Retinal pigment epithelial cell (primary cell): ENCODE data around the gene KCNQ1.

Source experiments
- DNase-seq: peaks from one replicate; pipeline ENCODE4 v3.0.0-alpha.2; 2010; ENCODE audit warnings: low read depth
- H3K4me3 ChIP-seq: 2 replicates; pipeline ENCODE4 v1.5.1; 2011; ENCODE audit warnings: mild to moderate bottlenecking, low read length, control low read depth, moderate library complexity
- CTCF ChIP-seq: conservative IDR thresholded peaks from 2 replicates; pipeline ENCODE4 v1.5.1; 2011; ENCODE audit warnings: low read depth, low read length, control low read depth, inconsistent platforms

Gene KCNQ1

GRCh38 chr11:2772544-2773031 lies 327.8 kb downstream of the KCNQ1 start:
- DNase-seq = no peak
- no peak overlapping the region for H3K4me3 ChIP-seq
- no peak for TF ChIP-seq CTCF

GRCh38 chr11:2774173-2775082 lies 329.6 kb downstream of the KCNQ1 start:
- DNase-seq = no peak
- TF ChIP-seq CTCF = no peak
- H3K4me3 ChIP-seq = no peak overlapping the region

GRCh38 chr11:2775083-2775625 lies 330.3 kb downstream of the KCNQ1 start:
- H3K4me3 ChIP-seq = no peak overlapping the region
- no peak for TF ChIP-seq CTCF
- DNase-seq = no peak

DNA sequence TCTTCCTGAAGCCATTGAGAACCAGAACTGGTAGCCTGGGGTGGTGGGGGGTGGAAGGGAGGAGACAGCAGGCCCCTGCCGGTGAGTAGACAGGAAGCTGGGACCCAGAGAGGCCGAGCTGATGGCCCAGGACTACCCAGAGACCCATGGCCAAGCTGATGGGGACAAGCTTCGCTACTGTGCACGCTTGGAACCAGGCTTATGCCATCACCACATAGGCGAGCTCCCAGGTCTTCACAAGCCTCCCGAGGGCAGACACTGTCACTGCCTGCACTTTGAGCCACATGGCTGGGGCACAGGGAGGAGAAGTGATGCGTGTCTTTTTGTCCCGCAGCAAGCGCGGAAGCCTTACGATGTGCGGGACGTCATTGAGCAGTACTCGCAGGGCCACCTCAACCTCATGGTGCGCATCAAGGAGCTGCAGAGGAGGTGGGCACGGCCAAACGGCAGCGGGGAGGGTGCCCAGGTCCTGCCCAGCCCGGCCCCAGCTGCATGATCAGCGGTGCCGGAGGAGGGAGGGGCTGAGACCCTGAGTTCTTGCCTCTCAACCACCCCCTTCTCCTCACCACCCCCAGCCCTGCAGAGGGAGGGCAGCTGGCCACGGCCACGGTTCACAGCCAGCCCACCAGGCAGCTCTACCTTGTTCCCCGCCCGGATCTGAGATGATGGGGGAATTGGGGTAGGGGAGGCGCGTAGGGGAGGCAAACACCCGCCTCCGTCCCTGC lies 331.0 kb downstream of the KCNQ1 start:
- TF ChIP-seq CTCF = no peak
- no peak for DNase-seq

GRCh38 chr11:2776351-2777061 lies 331.7 kb downstream of the KCNQ1 start:
- no peak for TF ChIP-seq CTCF
- no peak for DNase-seq
- no peak overlapping the region for H3K4me3 ChIP-seq

More for the DNA sequence above, 331.0 kb downstream of the KCNQ1 start:
- no peak overlapping the region for H3K4me3 ChIP-seq

DNA sequence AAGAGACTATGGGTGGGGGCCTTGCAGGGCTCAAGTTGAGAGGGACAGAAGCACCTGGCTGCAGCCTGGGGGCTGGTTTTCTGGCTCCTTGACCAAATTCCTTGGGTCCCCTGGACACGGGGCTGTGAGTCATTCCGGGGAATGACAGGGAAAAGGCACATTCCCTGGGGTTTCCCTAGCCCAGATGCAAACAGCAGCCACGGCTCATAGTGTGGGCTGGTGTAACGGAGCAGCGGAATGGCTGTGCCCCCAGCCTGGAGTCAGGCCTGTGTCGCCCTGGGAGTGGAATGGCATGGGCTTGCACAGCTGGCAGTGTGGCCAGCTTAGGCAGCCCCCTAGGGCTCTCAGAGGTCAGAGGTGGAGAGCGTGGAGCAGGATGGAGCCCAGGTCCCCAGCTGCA lies 332.6 kb downstream of the KCNQ1 start:
- no peak for DNase-seq
- no peak for TF ChIP-seq CTCF
- H3K4me3 ChIP-seq = no peak overlapping the region
